ENCODE measurements around the gene KIF13A. TPM values are rescaled to one million over a fixed set of nuclear protein-coding genes. Genes with fewer than 3 reads are reported as not detected.

Gene KIF13A
- total RNA-seq, 1 donor from 2014 or later = 38.4 TPM

GRCh38 chr6:17851720-17852161 is 135.7 kb downstream of the KIF13A start:
- H3K9me3 Mint-ChIP-seq (ENCODE audit: unreplicated experiment) = no peaks in the 10 kb centered on the region
- Histone ChIP-seq H4K20me1 (ENCODE audit: insufficient read depth, low read length) (no peaks in the 10 kb centered on the region), H3K79me2 (ENCODE audit: insufficient read depth, low read length) (no peaks in the 10 kb centered on the region), H3K36me3 (ENCODE audit: insufficient read depth, low read length) (peaks cover 3% of the 10 kb centered on the region), H2AFZ (ENCODE audit: low read depth, low read length) (no peak overlapping the region), H3K4me2 (ENCODE audit: low read length) (peak overlapping the region; percentile 53), H3K9ac (ENCODE audit: low read length) (peak overlapping the region; percentile 63), H3K4me3 (ENCODE audit: insufficient read depth, low read depth, low read length) (no peak overlapping the region), H3K27me3 (ENCODE audit: insufficient read depth, low read length) (no peaks in the 10 kb centered on the region), H3K9me3 (ENCODE audit: insufficient read depth, low read depth, low read length) (no peaks in the 10 kb centered on the region), H3K4me1 (ENCODE audit: insufficient read depth, low read length) (peaks cover 18% of the 10 kb centered on the region), H3K27ac (ENCODE audit: low read depth, low read length) (peak overlapping the region; percentile 67)
- no peak overlapping the region for H3K4me3 Mint-ChIP-seq (ENCODE audit: unreplicated experiment)
- FAIRE-seq (no peak), DNase-seq (ENCODE audit: low read depth) (peak; percentile 81)
- peaks cover 10% of the 10 kb centered on the region for H3K4me1 Mint-ChIP-seq (ENCODE audit: low read depth, unreplicated experiment)
- TF ChIP-seq EZH2 (IDR thresholded peaks at IDR 0.05; ENCODE audit: insufficient read depth, low read length) (no peak), CTCF (IDR thresholded peaks at IDR 0.05; ENCODE audit: insufficient read depth, low read depth, low read length) (no peak)
- no peaks in the 10 kb centered on the region for H3K27me3 Mint-ChIP-seq (ENCODE audit: low read depth, unreplicated experiment)
- peaks cover 14% of the 10 kb centered on the region for H3K36me3 Mint-ChIP-seq (ENCODE audit: low read depth, unreplicated experiment)
- no peak overlapping the region for H3K27ac Mint-ChIP-seq (ENCODE audit: unreplicated experiment)

- no peaks in the 10 kb centered on the region for H3K79me2 ChIP-seq (ENCODE audit: insufficient read depth, low read length)
- H3K27ac Mint-ChIP-seq (ENCODE audit: unreplicated experiment) = no peak overlapping the region
- H3K27me3 ChIP-seq (ENCODE audit: insufficient read depth, low read length) = no peaks in the 10 kb centered on the region
- H3K9me3 ChIP-seq (ENCODE audit: insufficient read depth, low read depth, low read length) = no peaks in the 10 kb centered on the region
- H3K27me3 Mint-ChIP-seq (ENCODE audit: low read depth, unreplicated experiment) = no peaks in the 10 kb centered on the region
- H3K36me3 ChIP-seq (ENCODE audit: insufficient read depth, low read length) = peaks cover 3% of the 10 kb centered on the region
- H4K20me1 ChIP-seq (ENCODE audit: insufficient read depth, low read length) = no peaks in the 10 kb centered on the region
- H3K4me2 ChIP-seq (ENCODE audit: low read length) = peak overlapping the region; percentile 53
- H2AFZ ChIP-seq (ENCODE audit: low read depth, low read length) = no peak overlapping the region
- no peaks in the 10 kb centered on the region for H3K9me3 Mint-ChIP-seq (ENCODE audit: unreplicated experiment)
- no peak for TF ChIP-seq CTCF (IDR thresholded peaks at IDR 0.05; ENCODE audit: insufficient read depth, low read depth, low read length)
- no peak for TF ChIP-seq EZH2 (IDR thresholded peaks at IDR 0.05; ENCODE audit: insufficient read depth, low read length)
- no peak for FAIRE-seq
- peak overlapping the region; percentile 67 for H3K27ac ChIP-seq (ENCODE audit: low read depth, low read length)
- peaks cover 16% of the 10 kb centered on the region for H3K36me3 Mint-ChIP-seq (ENCODE audit: low read depth, unreplicated experiment)
- peak overlapping the region; percentile 63 for H3K9ac ChIP-seq (ENCODE audit: low read length)
- H3K4me1 Mint-ChIP-seq (ENCODE audit: low read depth, unreplicated experiment) = peaks cover 10% of the 10 kb centered on the region
- H3K4me3 ChIP-seq (ENCODE audit: insufficient read depth, low read depth, low read length) = no peak overlapping the region
- peak; percentile 45 for DNase-seq (ENCODE audit: low read depth)
- H3K4me1 ChIP-seq (ENCODE audit: insufficient read depth, low read length) = peaks cover 18% of the 10 kb centered on the region
- no peak overlapping the region for H3K4me3 Mint-ChIP-seq (ENCODE audit: unreplicated experiment)
Measured at GRCh38 chr6:17851001-17851719, 136.3 kb downstream of the KIF13A start.

- H3K9me3 Mint-ChIP-seq (ENCODE audit: unreplicated experiment) = no peaks in the 10 kb centered on the region
- peaks cover 10% of the 10 kb centered on the region for H3K4me1 Mint-ChIP-seq (ENCODE audit: low read depth, unreplicated experiment)
- no peak overlapping the region for H3K4me3 Mint-ChIP-seq (ENCODE audit: unreplicated experiment)
- peaks cover 18% of the 10 kb centered on the region for H3K4me1 ChIP-seq (ENCODE audit: insufficient read depth, low read length)
- FAIRE-seq (no peak), DNase-seq (ENCODE audit: low read depth) (no peak)
- H3K27me3 ChIP-seq (ENCODE audit: insufficient read depth, low read length) = no peaks in the 10 kb centered on the region
- H3K4me2 ChIP-seq (ENCODE audit: low read length) = no peak overlapping the region
- H3K9ac ChIP-seq (ENCODE audit: low read length) = no peak overlapping the region
- H2AFZ ChIP-seq (ENCODE audit: low read depth, low read length) = no peak overlapping the region
- no peaks in the 10 kb centered on the region for H3K9me3 ChIP-seq (ENCODE audit: insufficient read depth, low read depth, low read length)
- no peak overlapping the region for H3K4me3 ChIP-seq (ENCODE audit: insufficient read depth, low read depth, low read length)
- no peaks in the 10 kb centered on the region for H3K79me2 ChIP-seq (ENCODE audit: insufficient read depth, low read length)
- peaks cover 3% of the 10 kb centered on the region for H3K36me3 ChIP-seq (ENCODE audit: insufficient read depth, low read length)
- no peaks in the 10 kb centered on the region for H3K27me3 Mint-ChIP-seq (ENCODE audit: low read depth, unreplicated experiment)
- peaks cover 14% of the 10 kb centered on the region for H3K36me3 Mint-ChIP-seq (ENCODE audit: low read depth, unreplicated experiment)
- no peak overlapping the region for H3K27ac ChIP-seq (ENCODE audit: low read depth, low read length)
- H3K27ac Mint-ChIP-seq (ENCODE audit: unreplicated experiment) = no peak overlapping the region
- no peaks in the 10 kb centered on the region for H4K20me1 ChIP-seq (ENCODE audit: insufficient read depth, low read length)
- TF ChIP-seq EZH2 (IDR thresholded peaks at IDR 0.05; ENCODE audit: insufficient read depth, low read length) (no peak), CTCF (IDR thresholded peaks at IDR 0.05; ENCODE audit: insufficient read depth, low read depth, low read length) (no peak)
Measured at GRCh38 chr6:17850281-17850680, 137.2 kb downstream of the KIF13A start.
